NCI-H2196 treated with DMSO at 0.1 percent for 48 hours (cell line): ENCODE data around the gene ADRM1.

ENCODE experiments used
- DNase-seq: peaks from one replicate; lab custom pipeline; 2025; ENCODE audit not compliant: unreplicated experiment; lab: John Stamatoyannopoulos, UW

The ADRM1 gene

DNA sequence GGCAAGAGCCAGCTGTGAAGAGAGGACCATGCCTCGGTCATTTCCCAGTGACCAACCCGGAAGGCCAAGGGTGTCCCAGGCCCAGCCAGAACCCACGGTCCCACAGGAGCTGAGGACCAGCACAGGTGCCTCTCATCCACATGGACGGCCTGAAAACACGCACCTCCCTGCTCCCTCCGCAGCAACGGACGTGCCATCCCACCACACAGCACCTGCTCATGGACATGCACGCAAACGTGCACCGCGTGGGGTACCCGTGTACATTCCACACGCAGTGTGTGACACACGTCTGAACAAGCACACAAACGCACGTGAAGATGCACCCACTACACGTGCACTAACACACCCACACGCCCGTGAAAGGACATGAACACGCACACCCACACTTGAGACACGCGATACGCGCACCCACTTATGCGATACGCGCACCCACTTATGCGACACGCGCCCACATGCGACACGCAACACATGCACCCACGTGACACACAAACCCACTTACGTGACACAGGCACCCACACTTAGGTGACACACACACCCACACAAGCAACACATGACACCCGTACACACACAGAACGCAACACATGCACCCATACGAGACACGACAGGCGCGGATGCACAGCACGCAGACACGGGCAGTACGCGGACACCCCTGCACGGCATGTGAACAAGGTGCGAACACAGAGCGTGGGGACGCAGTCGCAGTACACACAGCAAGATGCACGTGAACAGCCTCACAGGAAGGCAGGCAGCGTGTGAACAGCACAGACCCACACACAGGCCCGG, 34.2 kb downstream of the ADRM1 start:
- DNase-seq = no peak

DNA sequence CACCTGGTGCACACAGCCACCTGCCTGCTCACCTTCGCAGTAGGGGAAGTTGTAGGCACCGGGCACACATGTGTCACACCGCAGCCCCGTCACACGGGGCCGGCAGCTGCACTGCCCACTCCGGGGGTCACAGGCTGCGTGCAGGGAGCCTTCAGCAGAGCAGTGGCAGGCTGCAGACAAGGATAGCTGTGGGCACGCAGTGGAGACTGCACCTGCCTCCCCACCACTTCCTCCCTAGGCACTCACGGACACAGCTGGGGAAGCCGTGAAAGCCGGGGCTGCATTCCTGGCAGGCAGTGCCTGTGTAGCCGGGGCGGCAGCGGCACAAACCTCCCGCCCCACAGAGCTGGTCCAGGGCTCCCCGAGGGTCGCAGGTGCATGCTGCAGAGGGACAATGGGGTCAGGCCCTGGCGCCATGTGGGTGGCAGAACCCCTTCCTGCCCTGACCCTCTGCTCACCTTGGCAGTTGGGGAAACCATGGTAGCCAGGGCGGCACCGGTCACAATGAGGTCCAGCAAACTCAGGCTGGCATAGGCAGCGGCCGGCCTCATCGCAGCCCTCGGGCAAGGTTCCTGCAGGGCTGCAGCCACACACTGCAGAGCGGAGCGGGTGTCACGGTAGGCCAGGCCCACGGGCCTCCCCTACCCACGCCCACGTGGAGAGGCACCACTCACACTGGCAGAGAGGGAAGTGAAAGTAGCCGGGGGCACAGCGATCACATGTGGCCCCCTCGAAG, 34.9 kb downstream of the ADRM1 start:
- DNase-seq = no peak

DNA sequence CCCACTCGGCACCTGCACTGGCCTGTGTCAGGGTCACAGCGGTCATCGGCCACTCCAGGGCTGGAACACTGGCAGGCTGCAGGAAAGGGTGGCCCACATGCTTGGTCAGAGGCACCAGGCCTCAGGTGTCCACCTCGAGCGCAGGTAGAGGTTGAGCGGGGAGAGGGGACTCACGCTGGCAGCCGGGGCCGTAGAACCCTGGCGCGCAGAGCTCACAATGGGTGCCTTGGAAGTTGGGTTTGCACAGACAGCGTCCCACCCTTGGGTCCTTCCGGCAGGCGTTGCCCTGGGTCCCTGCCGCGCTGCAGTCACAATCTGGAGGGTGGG, 35.5 kb downstream of the ADRM1 start:
- DNase-seq = no peak

DNA sequence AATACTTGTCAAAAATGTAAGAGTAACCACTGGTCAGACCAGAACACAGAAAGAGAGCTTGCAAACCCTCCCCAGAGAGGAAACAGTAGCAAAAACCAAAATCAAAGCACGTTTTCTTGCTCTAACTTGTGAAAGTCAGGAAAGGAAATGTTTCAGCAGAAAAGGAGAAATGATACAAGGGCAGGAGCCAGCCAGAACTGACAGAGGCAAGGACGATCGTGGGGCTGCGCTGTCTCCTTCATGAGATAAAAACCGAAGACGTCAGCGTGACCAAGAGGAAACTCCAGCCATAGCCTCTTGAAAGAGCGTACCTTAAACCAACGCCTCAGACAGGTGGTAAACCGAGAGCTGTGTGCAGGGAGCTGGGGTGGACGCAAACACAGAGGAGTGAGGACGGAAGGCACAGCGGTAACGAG, 36.9 kb downstream of the ADRM1 start:
- no peak for DNase-seq

DNA sequence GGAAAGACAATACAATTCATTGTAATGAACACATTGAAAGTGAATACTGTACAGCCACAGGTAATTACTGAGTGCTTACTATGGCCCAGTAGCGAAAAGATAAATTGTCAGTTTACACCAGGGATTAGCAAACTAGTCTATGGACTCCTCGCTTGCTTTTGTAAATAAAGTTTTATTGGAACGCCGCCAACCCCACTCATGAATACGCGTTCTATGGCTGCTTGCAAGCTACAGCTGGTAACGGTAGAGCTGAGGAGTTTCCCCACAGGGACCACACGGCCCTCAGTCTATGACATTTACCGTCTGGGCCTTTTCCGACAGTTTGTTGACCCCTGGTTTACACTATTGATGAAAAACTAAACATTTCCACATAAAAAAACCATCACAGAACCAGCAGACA, 40.1 kb downstream of the ADRM1 start:
- DNase-seq = no peak

DNA sequence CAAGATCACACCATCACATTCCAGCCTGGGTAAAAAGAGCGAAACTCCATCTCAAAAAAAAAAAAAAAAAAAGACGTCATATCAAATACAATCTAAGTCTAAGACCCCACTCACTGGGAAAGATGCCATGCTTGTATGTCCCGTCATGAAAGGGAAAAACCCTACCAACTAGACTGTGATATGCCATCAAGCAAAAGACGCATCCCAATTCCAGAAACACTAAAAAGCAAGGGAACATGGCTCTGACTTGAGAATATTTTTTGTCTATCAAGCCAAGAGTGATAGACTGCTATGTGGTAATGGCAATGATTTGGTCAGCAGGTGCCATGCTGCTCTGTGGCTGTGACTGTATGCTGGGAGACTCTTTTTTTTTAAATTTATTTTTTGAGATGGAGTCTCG, 41.3 kb downstream of the ADRM1 start:
- DNase-seq = no peak

DNA sequence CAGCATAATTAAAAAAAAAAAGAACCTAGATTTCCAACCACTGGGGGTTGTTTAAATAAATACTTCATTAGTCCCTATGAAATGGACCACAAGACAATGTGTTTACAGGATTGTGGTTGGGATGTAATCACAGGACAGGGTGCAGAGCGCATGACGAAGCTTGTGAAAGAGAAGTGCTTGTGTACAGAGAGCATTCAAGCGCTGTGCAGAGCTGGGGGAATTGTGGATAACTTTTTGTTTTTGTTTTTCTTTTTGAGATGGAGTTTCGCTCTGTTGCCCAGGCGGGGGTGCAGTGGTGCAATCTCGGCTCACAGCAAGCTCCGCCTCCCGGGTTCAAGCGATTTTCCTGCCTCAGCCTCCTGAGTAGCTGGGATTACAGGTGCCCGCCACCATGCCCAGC, 42.0 kb downstream of the ADRM1 start:
- DNase-seq = no peak

DNA sequence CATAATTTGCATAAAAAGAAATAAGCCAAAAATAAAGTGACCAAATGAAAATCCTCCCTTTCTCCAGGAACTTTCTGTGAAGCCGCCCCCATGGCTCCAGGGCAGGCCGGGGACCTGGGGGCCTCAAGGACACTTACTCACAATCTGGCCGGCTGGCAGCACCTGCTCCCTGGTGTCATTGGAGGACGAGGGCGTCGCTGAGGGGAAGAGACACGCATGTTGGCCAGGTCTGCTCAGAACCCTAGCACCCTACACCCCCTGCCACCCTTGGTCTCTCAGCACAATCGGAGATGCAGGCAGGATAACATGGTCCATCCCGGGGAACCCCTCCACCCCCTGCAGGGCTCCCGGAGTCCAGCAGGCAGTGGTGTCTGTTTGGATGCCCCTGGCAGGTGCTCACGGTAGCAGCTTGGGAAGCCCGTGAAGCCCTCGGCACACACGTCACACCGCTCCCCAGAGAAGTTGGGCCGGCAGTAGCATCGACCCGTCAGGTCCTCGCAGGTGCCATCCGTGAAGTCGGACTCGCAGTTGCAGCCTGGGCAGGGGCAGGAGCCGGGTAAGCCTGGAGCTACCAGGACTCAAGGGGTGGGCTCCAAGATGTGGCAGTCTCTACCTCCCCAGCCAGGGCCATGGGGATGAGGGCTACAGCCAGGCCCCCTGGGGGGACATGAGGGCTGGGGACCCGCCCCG, 43.0 kb downstream of the ADRM1 start:
- no peak for DNase-seq

DNA sequence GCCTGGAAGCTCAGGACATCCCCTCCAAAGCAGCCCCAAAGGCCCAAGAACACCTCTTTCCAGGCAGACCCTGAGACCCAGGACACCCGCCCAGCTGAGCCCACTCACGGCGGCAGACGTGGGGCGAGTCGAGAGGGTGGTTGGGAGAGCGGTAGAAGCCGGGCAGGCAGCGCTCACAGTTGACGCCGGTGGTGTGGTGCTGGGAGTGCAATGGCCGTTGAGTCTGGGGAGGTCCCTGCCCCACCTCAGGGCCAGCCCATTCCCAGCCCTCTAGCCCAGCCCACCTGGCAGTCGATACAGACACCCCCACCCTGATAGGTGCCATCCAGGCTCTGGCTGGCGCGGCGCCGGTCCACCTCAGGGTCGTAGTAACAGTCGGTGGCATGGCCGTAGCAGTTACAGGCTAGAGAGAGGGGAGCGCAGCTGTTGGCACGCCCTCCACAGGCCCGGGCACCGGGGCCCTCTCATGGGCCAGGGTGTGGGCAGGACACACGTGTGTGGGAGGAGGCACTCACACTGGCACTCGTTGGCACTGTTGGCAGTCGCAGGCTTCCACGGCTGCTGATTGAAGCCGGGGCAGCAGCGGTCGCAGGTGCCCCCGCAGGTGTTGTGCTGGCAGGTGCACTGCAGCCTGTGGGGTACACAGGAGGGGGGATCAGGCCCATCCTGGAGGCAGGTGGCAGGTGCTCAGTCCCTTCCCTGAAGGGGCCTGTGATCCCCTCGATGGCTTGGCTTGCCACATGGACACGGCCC, 43.8 kb downstream of the ADRM1 start:
- DNase-seq = no peak

DNA sequence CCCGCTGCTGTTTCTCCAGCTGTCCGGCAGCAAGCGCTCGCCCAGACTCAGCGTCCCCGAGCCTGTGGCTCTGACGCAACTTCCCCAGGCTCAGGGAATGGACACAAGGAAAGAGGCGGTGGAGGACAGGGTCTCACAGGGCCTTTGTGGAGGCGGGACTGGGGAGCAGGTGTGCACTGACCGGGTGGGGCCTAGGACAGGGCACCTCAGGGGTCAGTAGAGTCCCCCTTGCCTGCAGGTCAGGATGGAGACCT, 44.3 kb downstream of the ADRM1 start:
- DNase-seq = no peak

DNA sequence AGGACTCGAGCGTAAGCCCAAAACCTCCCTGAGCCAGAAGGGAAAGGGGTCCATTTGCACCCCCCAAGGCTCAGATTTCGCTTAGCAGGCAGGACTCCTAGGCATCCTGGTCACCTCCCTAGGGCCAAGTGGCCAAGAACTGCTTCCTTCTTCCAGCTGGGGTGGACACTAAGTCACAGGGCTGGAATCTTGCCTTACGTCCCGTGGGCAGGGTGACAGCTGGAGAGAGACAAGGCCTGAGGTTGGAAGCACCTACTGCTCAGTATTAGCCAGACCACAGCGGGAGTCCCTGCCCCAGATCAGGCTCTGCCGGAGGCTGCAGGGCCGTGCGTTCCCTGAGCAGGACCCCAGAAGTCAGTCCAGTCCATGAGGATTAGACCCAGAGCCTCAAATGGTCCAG, 44.6 kb downstream of the ADRM1 start:
- no peak for DNase-seq

DNA sequence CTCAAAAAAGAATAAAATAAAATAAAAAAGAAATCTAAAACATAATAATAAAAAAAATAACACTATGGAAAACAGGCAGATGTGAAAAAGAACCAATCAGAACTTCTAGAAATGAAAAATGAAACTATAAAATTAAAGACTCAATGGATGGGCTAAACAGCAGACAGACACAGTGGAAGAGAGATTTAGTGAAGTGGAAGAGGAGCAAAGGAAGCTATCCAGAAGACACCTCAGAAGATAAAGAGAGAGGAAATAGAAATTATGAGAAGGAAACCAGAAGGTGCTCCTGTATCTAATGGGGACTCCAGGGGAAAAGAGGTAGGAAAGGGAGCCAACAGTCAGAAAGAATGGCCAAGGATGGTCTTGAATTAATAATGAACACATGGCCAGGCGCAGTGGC, 45.8 kb downstream of the ADRM1 start:
- DNase-seq = no peak

DNA sequence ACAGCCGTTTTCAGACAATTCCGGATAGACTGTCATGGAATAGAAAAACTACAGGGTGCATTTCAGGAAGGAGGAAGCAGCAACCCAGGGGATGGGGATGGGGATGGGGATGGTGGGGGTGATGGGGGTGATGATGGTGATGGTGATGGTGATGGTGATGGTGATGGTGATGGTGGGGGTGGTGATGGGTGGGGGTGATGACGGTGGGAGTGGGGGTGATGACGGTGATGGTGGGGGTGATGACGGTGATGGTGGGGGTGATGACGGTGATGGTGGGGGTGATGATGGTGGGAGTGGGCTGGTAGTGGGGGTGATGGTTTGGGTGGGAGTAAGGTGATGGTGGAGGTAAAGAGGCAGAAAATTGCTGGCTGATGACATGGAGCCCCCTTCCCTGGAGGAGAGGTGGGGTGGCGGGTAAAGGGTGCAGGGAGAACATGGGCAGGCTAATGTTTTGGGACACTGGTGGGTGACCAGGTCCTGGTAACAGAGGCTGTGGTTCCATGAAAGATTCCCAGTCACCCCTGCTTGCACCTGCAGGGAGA, 46.8 kb downstream of the ADRM1 start:
- DNase-seq = no peak

DNA sequence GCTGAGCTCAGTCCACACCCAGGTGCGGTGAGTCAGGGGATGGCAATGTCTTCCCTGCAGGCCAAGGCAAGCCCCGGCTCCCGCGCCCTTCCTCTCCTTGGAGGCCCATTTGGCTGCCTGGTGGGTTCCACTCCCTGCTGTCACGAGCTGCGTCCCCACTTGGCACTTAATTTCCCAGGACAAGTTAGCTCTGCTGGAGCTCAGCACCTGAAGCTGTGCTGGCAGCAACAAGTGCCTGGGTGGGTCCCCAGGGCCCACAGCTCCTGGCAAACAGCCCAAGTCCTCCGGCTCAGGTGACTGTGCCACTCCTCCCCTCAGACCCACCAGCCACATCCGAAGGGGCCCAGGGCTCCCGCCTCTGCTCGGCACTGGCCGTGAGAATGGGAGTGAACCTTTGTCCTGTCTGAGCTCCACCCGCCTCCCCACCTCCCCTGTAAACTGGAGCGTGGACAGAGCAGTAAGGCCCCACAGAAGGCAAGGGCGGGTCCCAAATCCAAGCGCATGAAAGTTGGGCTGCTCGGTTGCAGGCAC, 47.4 kb downstream of the ADRM1 start:
- no peak for DNase-seq

DNA sequence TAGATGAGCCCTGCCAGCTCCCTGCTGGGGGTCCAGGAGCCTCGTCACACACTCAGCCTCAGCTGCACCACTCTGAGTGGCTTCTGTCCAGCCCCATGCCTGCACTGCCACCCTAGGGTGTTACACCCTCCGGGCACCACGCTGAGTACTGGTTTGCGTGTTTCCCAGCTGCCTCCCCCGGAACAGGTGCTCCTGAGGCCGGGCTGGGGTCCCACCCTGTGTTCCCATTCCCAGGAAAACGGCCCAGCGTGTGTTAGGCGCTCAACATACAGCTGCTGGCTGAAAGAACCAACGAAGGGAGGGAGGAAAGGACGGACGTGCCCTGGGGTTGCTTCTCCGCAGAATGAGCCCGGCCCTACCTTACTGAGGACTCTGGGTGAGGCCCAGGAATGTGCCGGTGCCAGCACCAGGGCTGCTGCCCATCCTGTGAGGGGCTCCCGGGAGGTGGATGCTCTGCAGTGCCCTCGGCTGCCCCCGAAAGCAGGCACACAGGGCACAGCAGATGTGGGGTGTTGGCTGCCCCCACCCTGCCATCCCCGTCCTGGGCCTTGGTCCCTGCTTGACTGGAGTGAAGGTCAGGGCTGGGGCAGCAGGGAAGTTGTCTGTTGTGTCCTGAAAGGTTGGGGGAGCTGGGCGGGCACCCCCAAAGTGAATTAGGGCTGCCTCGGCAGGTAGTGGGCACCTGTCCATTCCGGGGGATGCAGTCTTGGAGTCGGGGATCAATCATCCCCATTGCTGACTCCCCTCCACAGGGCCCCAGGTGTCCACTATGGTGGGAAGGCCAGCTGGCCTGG, 48.0 kb downstream of the ADRM1 start:
- no peak for DNase-seq

DNA sequence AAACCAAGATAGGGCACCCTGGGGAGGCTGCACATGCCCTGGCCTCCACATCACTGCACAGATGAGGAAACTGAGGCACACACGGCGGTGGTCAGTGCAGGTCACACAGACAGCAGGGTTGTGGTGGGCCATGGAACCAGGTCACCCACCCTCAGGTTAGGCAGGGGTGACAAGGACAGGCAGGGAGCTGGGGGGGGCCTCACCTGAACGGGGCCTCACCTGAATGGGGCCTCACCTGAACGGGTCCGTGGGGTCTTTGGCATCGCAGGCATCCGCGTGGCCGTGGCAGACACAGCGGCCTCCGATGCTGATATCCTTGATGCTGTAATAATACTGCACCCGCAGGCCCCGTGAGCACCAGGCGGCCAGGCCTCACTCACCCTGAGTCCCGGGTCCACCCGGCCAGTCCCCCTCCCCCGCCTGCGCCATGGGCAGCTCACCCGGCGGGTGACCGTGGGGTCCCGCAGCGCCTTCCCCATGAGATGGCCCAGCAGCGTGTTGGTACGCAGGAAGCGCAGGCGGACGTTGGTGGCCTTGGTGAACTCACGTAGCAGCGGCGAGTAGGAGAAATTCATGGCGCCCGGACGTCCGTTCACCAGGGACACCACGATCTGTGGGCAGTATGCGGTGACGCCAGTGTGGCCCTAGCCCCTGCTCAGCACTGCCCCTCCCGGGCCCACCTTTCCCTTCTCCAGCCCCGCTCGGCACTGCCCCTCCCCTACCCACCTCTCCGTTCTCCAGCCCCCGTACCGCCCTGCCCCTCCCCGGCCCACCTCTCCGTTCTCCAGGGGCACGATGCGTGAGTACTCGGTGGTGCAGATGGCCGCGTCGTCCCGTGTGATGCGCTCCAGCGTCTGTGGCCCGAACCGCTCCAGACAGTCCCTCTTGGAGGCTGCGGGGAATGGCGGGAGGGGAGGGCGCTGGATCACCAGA, 48.9 kb downstream of the ADRM1 start:
- no peak for DNase-seq

DNA sequence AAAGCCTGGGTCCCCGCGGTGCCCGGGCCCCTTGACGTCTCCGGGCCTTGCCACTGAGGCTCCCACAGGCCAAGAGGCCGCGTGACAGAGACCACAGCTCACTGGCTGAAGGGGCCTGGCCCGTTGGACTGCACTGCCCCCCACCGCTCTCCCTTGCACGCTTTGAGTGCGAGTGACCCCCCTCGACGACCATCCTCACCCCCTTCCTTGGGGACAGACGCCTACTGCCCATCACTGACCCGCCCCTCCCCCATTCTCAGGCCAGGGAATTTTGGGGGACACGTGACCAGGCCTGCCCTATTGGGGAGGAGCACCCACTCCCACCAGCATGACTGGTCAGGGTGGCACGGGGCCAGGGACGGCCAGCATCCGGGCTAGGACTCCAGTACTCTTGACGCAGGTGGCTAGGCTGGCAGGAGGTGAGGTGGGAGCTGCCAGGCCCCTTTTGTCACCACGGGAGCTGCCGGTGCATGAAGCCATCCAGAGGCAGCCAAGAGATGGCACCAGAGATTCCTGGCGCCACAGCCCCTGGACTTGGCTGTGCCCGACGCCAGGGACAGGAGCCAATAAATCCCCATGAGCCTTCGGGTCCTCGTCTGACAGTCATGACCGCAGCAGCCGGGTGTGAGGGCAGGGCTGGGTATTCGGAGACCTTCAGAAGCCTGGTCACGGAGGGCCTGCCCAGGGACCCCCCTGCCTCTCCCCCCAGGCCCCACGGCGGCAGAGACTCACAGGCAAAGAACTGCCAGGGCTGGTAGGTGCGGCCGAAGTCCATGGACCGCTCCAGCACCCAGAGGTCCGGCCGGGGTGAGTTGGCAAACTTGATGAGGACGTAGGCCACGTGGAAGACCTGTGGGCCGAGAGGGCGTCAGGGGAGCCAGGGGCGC, 49.8 kb downstream of the ADRM1 start:
- peak; percentile 97 for DNase-seq

DNA sequence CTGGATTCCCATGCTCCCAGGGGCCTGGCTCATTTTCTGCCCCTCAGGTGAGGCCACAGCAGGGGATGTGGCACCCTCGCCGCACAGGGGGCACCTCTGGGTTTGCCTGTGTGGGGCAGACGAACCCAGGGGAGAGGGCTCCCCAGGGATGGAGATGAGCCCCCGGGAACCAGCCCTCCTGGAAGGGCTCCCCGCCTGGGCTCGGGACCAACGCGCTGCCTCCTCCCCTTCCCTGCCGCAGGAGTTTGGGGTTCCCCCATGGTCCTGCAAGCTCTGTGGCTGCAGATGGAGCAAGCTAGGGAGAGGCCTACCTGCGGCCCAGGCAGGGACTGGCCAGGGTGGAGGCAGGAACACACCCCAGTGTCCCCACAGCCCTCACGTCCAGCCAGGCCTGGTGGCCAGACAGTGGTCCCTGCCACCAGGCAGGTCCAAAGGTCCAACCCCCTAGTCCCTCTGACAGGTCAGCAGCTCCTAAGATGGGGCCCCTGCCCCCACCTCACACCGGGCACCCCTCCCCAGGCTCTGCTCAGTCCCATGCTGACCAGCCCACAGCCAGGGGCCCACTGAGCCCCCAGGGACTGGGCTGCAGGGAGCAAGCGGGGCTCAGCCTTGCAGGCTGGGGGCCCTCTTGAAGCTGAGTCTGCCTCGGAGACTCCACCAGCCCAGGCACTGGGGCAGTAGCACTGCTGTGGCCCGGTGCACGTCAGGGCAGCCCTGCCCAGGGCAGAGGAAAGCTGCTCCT, 50.7 kb downstream of the ADRM1 start:
- no peak for DNase-seq
